ENCODE measurements around the gene SMAD3. TPM values are rescaled to one million over a fixed set of nuclear protein-coding genes. Genes with fewer than 3 reads are reported as not detected.

Gene SMAD3
- total RNA-seq, 1 donor from 2014 or later: 28.1 TPM

GRCh38 chr15:67039384-67040075 lies 25.9 kb upstream of the SMAD3 start:
- Mint-ChIP-seq H3K9me3 (no peaks in the 10 kb centered on the region), H3K27ac (peak overlapping the region; percentile 24), H3K4me3 (ENCODE audit: low read depth) (peak overlapping the region; percentile 33), H3K27me3 (ENCODE audit: low read depth) (no peaks in the 10 kb centered on the region), H3K36me3 (ENCODE audit: low read depth) (no peaks in the 10 kb centered on the region), H3K4me1 (ENCODE audit: low read depth) (peaks cover 14% of the 10 kb centered on the region)
- DNase-seq (ENCODE audit: low spot score): no peak
- intact Hi-C loops (cut with micrococcal nuclease): loop anchor here (2.0 to 5.0 kb wide), 3 partner anchors 15 to 203 kb away; no protein-coding TSS in a partner anchor

GRCh38 chr15:67040277-67040676 lies 25.1 kb upstream of the SMAD3 start:
- H3K4me3 Mint-ChIP-seq (ENCODE audit: low read depth): no peak overlapping the region
- intact Hi-C loops (cut with micrococcal nuclease): no loop called here
- peaks cover 14% of the 10 kb centered on the region for H3K4me1 Mint-ChIP-seq (ENCODE audit: low read depth)
- H3K27ac Mint-ChIP-seq: no peak overlapping the region
- no peak for DNase-seq (ENCODE audit: low spot score)
- no peaks in the 10 kb centered on the region for H3K9me3 Mint-ChIP-seq
- H3K36me3 Mint-ChIP-seq (ENCODE audit: low read depth): no peaks in the 10 kb centered on the region
- H3K27me3 Mint-ChIP-seq (ENCODE audit: low read depth): no peaks in the 10 kb centered on the region

GRCh38 chr15:67042551-67043142 lies 22.8 kb upstream of the SMAD3 start:
- no peaks in the 10 kb centered on the region for H3K9me3 Mint-ChIP-seq
- no peak for DNase-seq (ENCODE audit: low spot score)
- no peaks in the 10 kb centered on the region for H3K36me3 Mint-ChIP-seq (ENCODE audit: low read depth)
- H3K4me3 Mint-ChIP-seq (ENCODE audit: low read depth): no peak overlapping the region
- intact Hi-C loops (cut with micrococcal nuclease): no loop called here
- no peak overlapping the region for H3K27ac Mint-ChIP-seq
- no peaks in the 10 kb centered on the region for H3K27me3 Mint-ChIP-seq (ENCODE audit: low read depth)
- peaks cover 14% of the 10 kb centered on the region for H3K4me1 Mint-ChIP-seq (ENCODE audit: low read depth)

GRCh38 chr15:67043939-67044771 lies 21.2 kb upstream of the SMAD3 start:
- Mint-ChIP-seq H3K36me3 (ENCODE audit: low read depth) (no peaks in the 10 kb centered on the region), H3K4me3 (ENCODE audit: low read depth) (no peak overlapping the region), H3K27me3 (ENCODE audit: low read depth) (no peaks in the 10 kb centered on the region), H3K4me1 (ENCODE audit: low read depth) (peaks cover 16% of the 10 kb centered on the region), H3K9me3 (no peaks in the 10 kb centered on the region), H3K27ac (no peak overlapping the region)
- intact Hi-C loops (cut with micrococcal nuclease): no loop called here
- no peak for DNase-seq (ENCODE audit: low spot score)

- Mint-ChIP-seq H3K27ac (no peak overlapping the region), H3K4me3 (ENCODE audit: low read depth) (no peak overlapping the region), H3K27me3 (ENCODE audit: low read depth) (no peaks in the 10 kb centered on the region), H3K36me3 (ENCODE audit: low read depth) (no peaks in the 10 kb centered on the region), H3K9me3 (no peaks in the 10 kb centered on the region), H3K4me1 (ENCODE audit: low read depth) (peaks cover 31% of the 10 kb centered on the region)
- no peak for DNase-seq (ENCODE audit: low spot score)
- intact Hi-C loops (cut with micrococcal nuclease): no loop called here
These were observed 18.2 kb upstream of the SMAD3 start for GRCh38 chr15:67047149-67047661.

- H3K4me1 Mint-ChIP-seq (ENCODE audit: low read depth): peaks cover 26% of the 10 kb centered on the region
- H3K27ac Mint-ChIP-seq: no peak overlapping the region
- no peaks in the 10 kb centered on the region for H3K9me3 Mint-ChIP-seq
- no peak overlapping the region for H3K4me3 Mint-ChIP-seq (ENCODE audit: low read depth)
- H3K27me3 Mint-ChIP-seq (ENCODE audit: low read depth): no peaks in the 10 kb centered on the region
- no peak for DNase-seq (ENCODE audit: low spot score)
- no peaks in the 10 kb centered on the region for H3K36me3 Mint-ChIP-seq (ENCODE audit: low read depth)
- intact Hi-C loops (cut with micrococcal nuclease): no loop called here
These were observed 16.8 kb upstream of the SMAD3 start for GRCh38 chr15:67048281-67049279.

- Mint-ChIP-seq H3K4me3 (ENCODE audit: low read depth) (no peak overlapping the region), H3K4me1 (ENCODE audit: low read depth) (peaks cover 27% of the 10 kb centered on the region), H3K27me3 (ENCODE audit: low read depth) (no peaks in the 10 kb centered on the region), H3K36me3 (ENCODE audit: low read depth) (no peaks in the 10 kb centered on the region), H3K9me3 (no peaks in the 10 kb centered on the region), H3K27ac (no peak overlapping the region)
- intact Hi-C loops (cut with micrococcal nuclease): no loop called here
- DNase-seq (ENCODE audit: low spot score): no peak
These were observed 15.9 kb upstream of the SMAD3 start for GRCh38 chr15:67049351-67050044.

- Mint-ChIP-seq H3K27ac (no peak overlapping the region), H3K4me1 (ENCODE audit: low read depth) (peaks cover 27% of the 10 kb centered on the region), H3K36me3 (ENCODE audit: low read depth) (no peaks in the 10 kb centered on the region), H3K4me3 (ENCODE audit: low read depth) (no peak overlapping the region), H3K27me3 (ENCODE audit: low read depth) (peaks cover 4% of the 10 kb centered on the region), H3K9me3 (no peaks in the 10 kb centered on the region)
- intact Hi-C loops (cut with micrococcal nuclease): no loop called here
- DNase-seq (ENCODE audit: low spot score): no peak
These were observed 15.3 kb upstream of the SMAD3 start for GRCh38 chr15:67050062-67050461.

GRCh38 chr15:67050522-67051087 lies 14.8 kb upstream of the SMAD3 start:
- H3K4me3 Mint-ChIP-seq (ENCODE audit: low read depth): no peak overlapping the region
- no peaks in the 10 kb centered on the region for H3K36me3 Mint-ChIP-seq (ENCODE audit: low read depth)
- no peak for DNase-seq (ENCODE audit: low spot score)
- peaks cover 27% of the 10 kb centered on the region for H3K4me1 Mint-ChIP-seq (ENCODE audit: low read depth)
- H3K27ac Mint-ChIP-seq: no peak overlapping the region
- intact Hi-C loops (cut with micrococcal nuclease): no loop called here
- no peaks in the 10 kb centered on the region for H3K9me3 Mint-ChIP-seq
- H3K27me3 Mint-ChIP-seq (ENCODE audit: low read depth): peaks cover 4% of the 10 kb centered on the region

- intact Hi-C loops (cut with micrococcal nuclease): no loop called here
- Mint-ChIP-seq H3K27ac (no peak overlapping the region), H3K9me3 (no peaks in the 10 kb centered on the region), H3K4me1 (ENCODE audit: low read depth) (peaks cover 33% of the 10 kb centered on the region), H3K4me3 (ENCODE audit: low read depth) (no peak overlapping the region), H3K27me3 (ENCODE audit: low read depth) (peaks cover 4% of the 10 kb centered on the region), H3K36me3 (ENCODE audit: low read depth) (no peaks in the 10 kb centered on the region)
- no peak for DNase-seq (ENCODE audit: low spot score)
These were observed 14.0 kb upstream of the SMAD3 start for GRCh38 chr15:67051088-67052045.

- Mint-ChIP-seq H3K27ac (no peak overlapping the region), H3K4me1 (ENCODE audit: low read depth) (peaks cover 33% of the 10 kb centered on the region), H3K27me3 (ENCODE audit: low read depth) (peaks cover 9% of the 10 kb centered on the region), H3K4me3 (ENCODE audit: low read depth) (no peak overlapping the region), H3K9me3 (no peaks in the 10 kb centered on the region), H3K36me3 (ENCODE audit: low read depth) (no peaks in the 10 kb centered on the region)
- intact Hi-C loops (cut with micrococcal nuclease): no loop called here
- no peak for DNase-seq (ENCODE audit: low spot score)
These were observed 10.7 kb upstream of the SMAD3 start for GRCh38 chr15:67054676-67055075.

Measured in activated T-helper 2 cell treated with anti-CD3 and anti-CD28 coated beads, Interferon-gamma antibody, Interleukin-2, Interleukin-4, amounts not matched to agents 10 μg/mL and 5 μg/mL and 100 μg/mL, durations not matched to agents 14 hours and 24 hours and 36 hours (primary cell).